ENCODE data around the gene PTPA. TPM values are rescaled to one million over a fixed set of nuclear protein-coding genes. Genes with fewer than 3 reads are reported as not detected.

PTPA gene
- total and polyA plus RNA-seq, 10 of the 15 experiments (the other 5 are each of a cell fraction or from before 2014, with no cell fraction given) = 1.6 to 111 (median 55.1) TPM

DNA sequence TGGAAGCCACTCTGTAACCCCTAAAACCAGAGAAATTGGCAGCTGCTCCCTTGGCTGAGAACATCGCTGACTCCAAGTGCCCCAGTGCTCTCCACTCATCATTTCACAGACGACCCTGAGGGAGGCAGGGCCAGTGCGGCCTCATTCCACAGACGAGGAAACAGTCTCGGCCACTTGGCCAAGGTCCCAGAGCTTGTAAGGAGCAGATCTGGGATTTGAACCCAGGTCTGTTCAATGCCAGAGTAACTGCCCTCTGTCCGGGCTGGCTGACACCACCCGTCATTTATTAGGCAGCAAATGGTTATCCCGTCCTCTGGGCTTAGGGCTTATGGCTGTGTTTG lies 86.7 kb downstream of the PTPA start (continued):
- TF ChIP-seq, protein P1, sequence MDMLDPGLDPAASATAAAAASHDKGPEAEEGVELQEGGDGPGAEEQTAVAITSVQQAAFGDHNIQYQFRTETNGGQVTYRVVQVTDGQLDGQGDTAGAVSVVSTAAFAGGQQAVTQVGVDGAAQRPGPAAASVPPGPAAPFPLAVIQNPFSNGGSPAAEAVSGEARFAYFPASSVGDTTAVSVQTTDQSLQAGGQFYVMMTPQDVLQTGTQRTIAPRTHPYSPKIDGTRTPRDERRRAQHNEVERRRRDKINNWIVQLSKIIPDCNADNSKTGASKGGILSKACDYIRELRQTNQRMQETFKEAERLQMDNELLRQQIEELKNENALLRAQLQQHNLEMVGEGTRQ (IDR thresholded peaks at IDR 0.05; ENCODE audit: borderline replicate concordance, low read depth, low read length) = no peak

Other genes starting within 250 kb of the PTPA start
Only the 7 nearest of the 10 such genes appear.
- 15.7 and 16.9 TPM in 2 replicates for gene DOLK, start 163.8 kb upstream of the PTPA start, total RNA-seq (2014; rRNA removed)
- gene DOLK, start 163.8 kb upstream of the PTPA start, total RNA-seq (2014; rRNA removed; fragmentation: Illumina TruSeq; extraction: Trizol) = 6.8 and 7.1 TPM in 2 replicates
- 9.3 and 10.9 TPM in 2 replicates for gene DOLK, start 163.8 kb upstream of the PTPA start, total RNA-seq (2021)
- gene DOLK, start 163.8 kb upstream of the PTPA start, polyA plus RNA-seq (2011; rRNA removed) = 3.5 and 6.4 TPM in 2 replicates
- 8.4 and 9.0 TPM in 2 replicates for gene DOLK, start 163.8 kb upstream of the PTPA start, polyA plus RNA-seq (2014; fragmentation: Illumina TruSeq; extraction: Trizol)
- 1 to 10 TPM; 1.9 to 3.2 TPM for gene DOLK, start 163.8 kb upstream of the PTPA start, polyA plus RNA-seq (2014; fragmentation: Nextera tagmentation; extraction: Ambion mirVana)
- gene DOLK, start 163.8 kb upstream of the PTPA start, polyA plus RNA-seq (2014; rRNA removed) = 9.3 and 10.4 TPM in 2 replicates
- 10 to 100 TPM; 17.8 to 18.2 TPM for gene DOLK, start 163.8 kb upstream of the PTPA start, polyA plus RNA-seq (2016; fragmentation: Nextera tagmentation; extraction: Ambion mirVana)
- gene NUP188, start 163.7 kb upstream of the PTPA start, total RNA-seq (2014; rRNA removed) = 43.9 and 48.1 TPM in 2 replicates
- gene NUP188, start 163.7 kb upstream of the PTPA start, total RNA-seq (2014; rRNA removed; fragmentation: Illumina TruSeq; extraction: Trizol) = 32.4 and 34.0 TPM in 2 replicates
- gene NUP188, start 163.7 kb upstream of the PTPA start, total RNA-seq (2021) = 61.3 and 71.5 TPM in 2 replicates
- 32.1 and 52.3 TPM in 2 replicates for gene NUP188, start 163.7 kb upstream of the PTPA start, polyA plus RNA-seq (2011; rRNA removed)
- gene NUP188, start 163.7 kb upstream of the PTPA start, polyA plus RNA-seq (2014; fragmentation: Illumina TruSeq; extraction: Trizol) = 41.0 and 47.3 TPM in 2 replicates
- 1 to 10 TPM; 1.4 to 3.5 TPM for gene NUP188, start 163.7 kb upstream of the PTPA start, polyA plus RNA-seq (2014; fragmentation: Nextera tagmentation; extraction: Ambion mirVana)
- 49.6 and 51.2 TPM in 2 replicates for gene NUP188, start 163.7 kb upstream of the PTPA start, polyA plus RNA-seq (2014; rRNA removed)
- gene NUP188, start 163.7 kb upstream of the PTPA start, polyA plus RNA-seq (2016; fragmentation: Nextera tagmentation; extraction: Ambion mirVana) = 10 to 100 TPM; 72.9 to 73.7 TPM
- gene SH3GLB2, start 83.1 kb upstream of the PTPA start, total RNA-seq (2014; rRNA removed) = 38.4 and 40.2 TPM in 2 replicates
- 19.0 and 20.3 TPM in 2 replicates for gene SH3GLB2, start 83.1 kb upstream of the PTPA start, total RNA-seq (2014; rRNA removed; fragmentation: Illumina TruSeq; extraction: Trizol)
- 57.8 and 59.9 TPM in 2 replicates for gene SH3GLB2, start 83.1 kb upstream of the PTPA start, total RNA-seq (2021)
- gene SH3GLB2, start 83.1 kb upstream of the PTPA start, polyA plus RNA-seq (2011; rRNA removed) = 17.4 and 34.8 TPM in 2 replicates
- gene SH3GLB2, start 83.1 kb upstream of the PTPA start, polyA plus RNA-seq (2014; fragmentation: Illumina TruSeq; extraction: Trizol) = 7.0 and 31.5 TPM in 2 replicates
- gene SH3GLB2, start 83.1 kb upstream of the PTPA start, polyA plus RNA-seq (2014; fragmentation: Nextera tagmentation; extraction: Ambion mirVana) = 1 to 10 TPM in 1 of 2 experiments, under 1 TPM in 1; 0.21 to 1.2 TPM
- gene SH3GLB2, start 83.1 kb upstream of the PTPA start, polyA plus RNA-seq (2014; rRNA removed) = 58.7 and 61.3 TPM in 2 replicates
- 10 to 100 TPM in 1 of 2 experiments, 1 to 10 TPM in 1; 5.5 to 30.1 TPM for gene SH3GLB2, start 83.1 kb upstream of the PTPA start, polyA plus RNA-seq (2016; fragmentation: Nextera tagmentation; extraction: Ambion mirVana)
- 15.5 and 15.8 TPM in 2 replicates for gene MIGA2, start 74.8 kb upstream of the PTPA start, total RNA-seq (2014; rRNA removed)
- gene MIGA2, start 74.8 kb upstream of the PTPA start, total RNA-seq (2014; rRNA removed; fragmentation: Illumina TruSeq; extraction: Trizol) = 7.9 and 8.1 TPM in 2 replicates
- gene MIGA2, start 74.8 kb upstream of the PTPA start, total RNA-seq (2021) = 27.8 and 31.0 TPM in 2 replicates
- 6.2 and 9.5 TPM in 2 replicates for gene MIGA2, start 74.8 kb upstream of the PTPA start, polyA plus RNA-seq (2011; rRNA removed)
- 1.5 and 6.7 TPM in 2 replicates for gene MIGA2, start 74.8 kb upstream of the PTPA start, polyA plus RNA-seq (2014; fragmentation: Illumina TruSeq; extraction: Trizol)
- under 1 TPM; 0.14 to 0.77 TPM for gene MIGA2, start 74.8 kb upstream of the PTPA start, polyA plus RNA-seq (2014; fragmentation: Nextera tagmentation; extraction: Ambion mirVana)
- 27.3 and 28.0 TPM in 2 replicates for gene MIGA2, start 74.8 kb upstream of the PTPA start, polyA plus RNA-seq (2014; rRNA removed)
- 10 to 100 TPM; 18.2 to 21.0 TPM for gene MIGA2, start 74.8 kb upstream of the PTPA start, polyA plus RNA-seq (2016; fragmentation: Nextera tagmentation; extraction: Ambion mirVana)
- gene DOLPP1, start 30.3 kb upstream of the PTPA start, total RNA-seq (2014; rRNA removed) = 12.6 and 13.0 TPM in 2 replicates
- gene DOLPP1, start 30.3 kb upstream of the PTPA start, total RNA-seq (2014; rRNA removed; fragmentation: Illumina TruSeq; extraction: Trizol) = 8.6 and 10.0 TPM in 2 replicates
- gene DOLPP1, start 30.3 kb upstream of the PTPA start, total RNA-seq (2021) = 15.2 TPM in 2 replicates
- 8.0 and 13.2 TPM in 2 replicates for gene DOLPP1, start 30.3 kb upstream of the PTPA start, polyA plus RNA-seq (2011; rRNA removed)
- 6.6 and 13.6 TPM in 2 replicates for gene DOLPP1, start 30.3 kb upstream of the PTPA start, polyA plus RNA-seq (2014; fragmentation: Illumina TruSeq; extraction: Trizol)
- gene DOLPP1, start 30.3 kb upstream of the PTPA start, polyA plus RNA-seq (2014; fragmentation: Nextera tagmentation; extraction: Ambion mirVana) = 1 to 10 TPM in 1 of 2 experiments, under 1 TPM in 1; 0.76 to 3.5 TPM
- gene DOLPP1, start 30.3 kb upstream of the PTPA start, polyA plus RNA-seq (2014; rRNA removed) = 17.4 and 19.9 TPM in 2 replicates
- gene DOLPP1, start 30.3 kb upstream of the PTPA start, polyA plus RNA-seq (2016; fragmentation: Nextera tagmentation; extraction: Ambion mirVana) = 10 to 100 TPM; 18.9 to 19.2 TPM
- gene CRAT, start 622 bp upstream of the PTPA start, total RNA-seq (2014; rRNA removed) = 2.0 TPM in 2 replicates
- 0.60 and 0.89 TPM in 2 replicates for gene CRAT, start 622 bp upstream of the PTPA start, total RNA-seq (2014; rRNA removed; fragmentation: Illumina TruSeq; extraction: Trizol)
- 2.9 and 3.4 TPM in 2 replicates for gene CRAT, start 622 bp upstream of the PTPA start, total RNA-seq (2021)
- 0.32 and 0.61 TPM in 2 replicates for gene CRAT, start 622 bp upstream of the PTPA start, polyA plus RNA-seq (2011; rRNA removed)
- gene CRAT, start 622 bp upstream of the PTPA start, polyA plus RNA-seq (2014; fragmentation: Illumina TruSeq; extraction: Trizol) = 0.79 and 1.5 TPM in 2 replicates
- under 1 TPM; 0.10 to 0.47 TPM for gene CRAT, start 622 bp upstream of the PTPA start, polyA plus RNA-seq (2014; fragmentation: Nextera tagmentation; extraction: Ambion mirVana)
- 2.0 and 2.7 TPM in 2 replicates for gene CRAT, start 622 bp upstream of the PTPA start, polyA plus RNA-seq (2014; rRNA removed)
- 1 to 10 TPM; 3.2 to 3.4 TPM for gene CRAT, start 622 bp upstream of the PTPA start, polyA plus RNA-seq (2016; fragmentation: Nextera tagmentation; extraction: Ambion mirVana)
- 1.4 and 1.7 TPM in 2 replicates for gene IER5L, start 66.8 kb downstream of the PTPA start, total RNA-seq (2014; rRNA removed)
- gene IER5L, start 66.8 kb downstream of the PTPA start, total RNA-seq (2014; rRNA removed; fragmentation: Illumina TruSeq; extraction: Trizol) = 0.09 and 0.14 TPM in 2 replicates
- 1.2 TPM in 2 replicates for gene IER5L, start 66.8 kb downstream of the PTPA start, total RNA-seq (2021)
- gene IER5L, start 66.8 kb downstream of the PTPA start, polyA plus RNA-seq (2011; rRNA removed) = 0.35 and 0.52 TPM in 2 replicates
- gene IER5L, start 66.8 kb downstream of the PTPA start, polyA plus RNA-seq (2014; fragmentation: Illumina TruSeq; extraction: Trizol) = 0.04 TPM in 1 of 2 replicates, not detected in the other
- gene IER5L, start 66.8 kb downstream of the PTPA start, polyA plus RNA-seq (2014; fragmentation: Nextera tagmentation; extraction: Ambion mirVana) = under 1 TPM; 0.08 to 0.13 TPM
- gene IER5L, start 66.8 kb downstream of the PTPA start, polyA plus RNA-seq (2014; rRNA removed) = 0.67 and 1.2 TPM in 2 replicates
- gene IER5L, start 66.8 kb downstream of the PTPA start, polyA plus RNA-seq (2016; fragmentation: Nextera tagmentation; extraction: Ambion mirVana) = under 1 TPM; 0.13 to 0.20 TPM